ENCODE results near the gene NUP62. TPM values are rescaled to one million over a fixed set of nuclear protein-coding genes. Genes with fewer than 3 reads are reported as not detected.

The NUP62 gene
- total RNA-seq, 2 donors from 2014 or later: 44.4 to 76.9 TPM

DNA sequence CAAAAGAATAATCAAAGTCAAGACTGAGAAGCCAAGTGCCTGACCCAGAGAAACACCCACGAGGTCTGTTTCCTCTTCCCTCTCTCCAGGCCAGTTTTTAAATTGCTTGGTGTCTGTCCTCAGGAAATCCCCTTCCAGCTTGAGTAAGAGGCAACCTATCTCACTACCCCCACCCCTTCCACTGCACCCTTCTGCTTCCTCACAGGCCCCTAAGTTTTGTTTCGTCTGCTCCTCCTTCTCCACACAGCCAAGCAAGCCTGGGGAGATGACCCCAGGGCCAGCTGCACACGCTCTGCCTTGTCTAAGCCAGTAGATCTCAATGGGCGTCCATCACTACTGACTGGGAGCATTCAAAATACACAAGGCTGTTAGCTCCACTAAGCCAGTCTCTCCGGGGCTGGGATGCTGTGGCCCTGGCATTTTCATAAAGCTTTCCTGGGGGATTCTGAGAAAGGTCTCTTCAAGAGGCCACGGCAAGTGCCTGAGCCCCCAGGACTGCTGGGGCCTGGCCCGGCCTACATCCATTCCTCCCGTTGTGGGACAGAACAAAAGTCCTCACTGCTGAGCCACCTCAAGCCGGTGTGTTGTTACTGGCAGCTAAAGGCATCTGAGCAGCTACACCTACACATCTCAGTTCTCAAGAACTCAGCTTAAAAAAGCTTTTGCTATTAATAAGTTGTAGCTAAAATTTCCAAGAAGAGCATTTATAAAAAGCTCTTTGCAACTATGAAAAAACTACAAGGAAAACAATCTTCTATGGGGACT, 17.7 kb downstream of the NUP62 start:
- DNase-seq (ENCODE audit: low spot score): no peak
- no peak for TF ChIP-seq POLR2A (IDR thresholded peaks at IDR 0.05)
- TF ChIP-seq POLR2AphosphoS5 (IDR thresholded peaks at IDR 0.05): no peak
- TF ChIP-seq, protein P1, sequence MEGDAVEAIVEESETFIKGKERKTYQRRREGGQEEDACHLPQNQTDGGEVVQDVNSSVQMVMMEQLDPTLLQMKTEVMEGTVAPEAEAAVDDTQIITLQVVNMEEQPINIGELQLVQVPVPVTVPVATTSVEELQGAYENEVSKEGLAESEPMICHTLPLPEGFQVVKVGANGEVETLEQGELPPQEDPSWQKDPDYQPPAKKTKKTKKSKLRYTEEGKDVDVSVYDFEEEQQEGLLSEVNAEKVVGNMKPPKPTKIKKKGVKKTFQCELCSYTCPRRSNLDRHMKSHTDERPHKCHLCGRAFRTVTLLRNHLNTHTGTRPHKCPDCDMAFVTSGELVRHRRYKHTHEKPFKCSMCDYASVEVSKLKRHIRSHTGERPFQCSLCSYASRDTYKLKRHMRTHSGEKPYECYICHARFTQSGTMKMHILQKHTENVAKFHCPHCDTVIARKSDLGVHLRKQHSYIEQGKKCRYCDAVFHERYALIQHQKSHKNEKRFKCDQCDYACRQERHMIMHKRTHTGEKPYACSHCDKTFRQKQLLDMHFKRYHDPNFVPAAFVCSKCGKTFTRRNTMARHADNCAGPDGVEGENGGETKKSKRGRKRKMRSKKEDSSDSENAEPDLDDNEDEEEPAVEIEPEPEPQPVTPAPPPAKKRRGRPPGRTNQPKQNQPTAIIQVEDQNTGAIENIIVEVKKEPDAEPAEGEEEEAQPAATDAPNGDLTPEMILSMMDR (IDR thresholded peaks at IDR 0.05): no peak
- no peak overlapping the region for H3K27ac ChIP-seq
- H3K27me3 ChIP-seq (replicated peaks; ENCODE audit: insufficient read depth): no peaks in the 10 kb centered on the region
- no peak overlapping the region for H3K4me3 ChIP-seq
- no peaks in the 10 kb centered on the region for H3K36me3 ChIP-seq
- intact Hi-C loops (cut with DNase I): no loop called here
- 70% methylated on average over 9 of the region's 9 CpGs for WGBS
- H3K9me3 ChIP-seq: no peaks in the 10 kb centered on the region
- no peaks in the 10 kb centered on the region for H3K4me1 ChIP-seq (replicated peaks)

DNA sequence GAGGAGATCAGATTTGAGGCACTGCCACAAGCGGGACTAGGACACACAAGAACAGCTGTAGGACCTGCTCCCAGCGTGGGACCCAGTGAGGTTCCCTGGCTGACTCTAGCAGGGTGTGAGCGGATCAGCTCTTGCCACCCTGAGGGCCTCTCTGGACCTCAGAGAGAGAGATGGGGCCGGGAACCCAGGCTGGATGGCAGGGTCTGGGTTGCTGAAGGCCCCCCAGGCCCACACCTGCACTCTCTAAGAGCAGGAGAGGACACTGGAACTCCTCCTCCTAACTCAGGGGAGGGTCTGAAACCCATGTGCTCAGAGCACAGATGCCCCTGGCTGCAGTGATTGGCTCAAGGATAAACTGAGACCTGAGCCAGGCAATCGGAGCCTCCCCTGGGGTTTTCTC, 19.1 kb downstream of the NUP62 start:
- H3K9me3 ChIP-seq: no peaks in the 10 kb centered on the region
- intact Hi-C loops (cut with DNase I): no loop called here
- no peak for TF ChIP-seq POLR2A (IDR thresholded peaks at IDR 0.05)
- no peak overlapping the region for H3K4me3 ChIP-seq
- H3K27ac ChIP-seq: no peak overlapping the region
- no peaks in the 10 kb centered on the region for H3K27me3 ChIP-seq (replicated peaks; ENCODE audit: insufficient read depth)
- H3K36me3 ChIP-seq: no peaks in the 10 kb centered on the region
- no peaks in the 10 kb centered on the region for H3K4me1 ChIP-seq (replicated peaks)
- 82% methylated on average over 5 of the region's 5 CpGs for WGBS
- DNase-seq (ENCODE audit: low spot score): no peak

DNA sequence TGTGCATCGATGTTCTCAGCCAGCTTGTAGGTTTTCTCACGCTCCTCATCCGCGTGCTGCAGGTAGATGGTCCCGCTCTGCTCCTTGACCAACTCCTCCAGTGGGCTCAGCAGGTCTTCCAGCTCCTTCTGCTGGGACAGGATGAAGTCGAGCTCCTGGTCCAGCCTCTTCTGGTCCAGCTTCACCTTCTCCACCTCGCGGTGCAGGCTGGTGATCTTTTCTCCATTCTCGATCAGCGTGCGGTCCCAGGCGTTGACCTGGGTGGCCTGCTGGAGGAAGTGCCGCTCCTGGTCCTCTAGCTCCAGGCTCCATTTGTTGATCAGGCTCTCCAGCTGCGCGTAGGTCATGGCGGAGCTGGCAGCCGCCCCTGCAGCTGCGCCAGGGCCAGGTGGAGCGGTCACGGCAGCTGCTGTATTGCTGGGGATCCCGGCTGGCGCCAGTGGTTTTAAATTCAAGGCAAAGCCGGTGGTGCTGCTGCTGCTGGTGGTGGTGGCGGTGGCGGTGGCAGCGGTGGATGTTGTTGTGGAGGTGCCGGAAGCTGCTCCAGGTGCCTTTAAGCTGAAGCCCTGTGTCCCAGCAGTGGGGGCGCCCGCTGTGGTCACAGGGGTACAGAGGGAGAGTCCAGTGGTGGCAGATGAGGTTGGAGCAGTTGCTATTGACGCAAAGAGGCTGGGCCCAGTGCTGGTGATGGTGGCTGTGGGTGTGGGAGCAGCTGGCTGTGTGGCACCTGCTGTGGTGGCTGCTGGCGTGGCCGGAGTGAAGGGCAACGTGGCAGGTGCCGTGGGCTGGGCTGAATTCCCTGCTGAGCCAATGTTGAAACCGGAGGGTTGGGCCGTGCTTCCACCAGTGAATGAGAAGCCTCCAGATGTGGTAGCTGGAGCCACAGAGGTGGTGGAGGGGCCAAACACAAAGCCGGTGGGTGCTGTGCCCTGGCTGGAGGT, 20.6 kb downstream of the NUP62 start:
- Histone ChIP-seq H3K27ac (no peak overlapping the region), H3K27me3 (replicated peaks; ENCODE audit: insufficient read depth) (no peaks in the 10 kb centered on the region), H3K36me3 (no peaks in the 10 kb centered on the region), H3K4me1 (replicated peaks) (no peaks in the 10 kb centered on the region), H3K9me3 (no peaks in the 10 kb centered on the region), H3K4me3 (no peak overlapping the region)
- intact Hi-C loops (cut with DNase I): no loop called here
- DNase-seq (ENCODE audit: low spot score): no peak
- TF ChIP-seq, protein P1 (IDR thresholded peaks at IDR 0.05): no peak
- TF ChIP-seq POLR2A (IDR thresholded peaks at IDR 0.05) (no peak), POLR2AphosphoS5 (IDR thresholded peaks at IDR 0.05) (no peak)
- 97% methylated on average over 37 of the region's 37 CpGs for WGBS

DNA sequence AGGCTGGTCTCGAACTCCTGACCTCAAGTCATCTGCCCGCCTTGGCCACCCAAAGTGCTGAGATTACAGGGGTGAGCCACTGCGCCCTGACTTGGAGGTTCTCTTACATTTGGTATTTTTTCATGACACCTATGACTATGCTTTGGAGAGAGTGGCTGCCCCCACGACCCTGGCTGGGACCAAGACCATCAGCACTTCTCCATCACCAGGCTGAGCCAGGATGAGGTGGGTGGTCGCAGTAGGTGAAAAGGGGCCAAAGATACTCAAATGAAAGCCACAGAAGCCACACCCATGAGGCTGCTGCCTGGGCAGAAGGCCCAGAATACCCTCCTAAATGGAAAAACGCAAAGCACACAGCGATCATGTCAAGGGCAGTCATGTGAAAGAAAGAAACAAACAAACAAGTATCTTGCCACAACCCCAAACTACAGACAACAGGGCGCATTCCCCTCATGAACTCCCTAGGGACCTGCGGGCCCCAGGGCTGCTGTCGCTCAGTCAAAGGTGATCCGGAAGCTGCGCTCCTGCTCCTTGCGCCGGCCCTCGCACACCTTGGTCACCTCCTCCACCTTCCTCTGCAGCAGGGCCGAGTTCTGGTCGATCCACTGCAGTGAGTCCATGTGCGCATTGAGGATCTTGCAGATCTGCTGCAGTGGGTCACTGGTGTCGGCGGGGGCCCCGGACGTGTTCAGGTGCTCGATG, 21.4 kb downstream of the NUP62 start:
- Histone ChIP-seq H3K4me3 (no peak overlapping the region), H3K4me1 (replicated peaks) (no peaks in the 10 kb centered on the region), H3K36me3 (no peaks in the 10 kb centered on the region), H3K27me3 (replicated peaks; ENCODE audit: insufficient read depth) (no peaks in the 10 kb centered on the region), H3K27ac (no peak overlapping the region), H3K9me3 (no peaks in the 10 kb centered on the region)
- intact Hi-C loops (cut with DNase I): no loop called here
- DNase-seq (ENCODE audit: low spot score): no peak
- 93% methylated on average over 23 of the region's 23 CpGs for WGBS
- TF ChIP-seq POLR2A (IDR thresholded peaks at IDR 0.05) (no peak), POLR2AphosphoS5 (IDR thresholded peaks at IDR 0.05) (no peak)
- TF ChIP-seq, protein P1 (IDR thresholded peaks at IDR 0.05): no peak

Data from prostate gland (tissue), 2 donors.